Right atrium auricular region (tissue), 2 donors: ENCODE data around the gene TCL1B. TPM values are rescaled to one million over a fixed set of nuclear protein-coding genes. Genes with fewer than 3 reads are reported as not detected.

ENCODE experiments used
- DNase-seq: peaks from one replicate; pipeline ENCODE4 v3.0.0-alpha.2; 2019; ENCODE audit warnings: low spot score
- H3K27ac ChIP-seq, 2 donors: fragments of 200-600 bp; sonication (generic); 1 replicate in 1 of 2; 2 replicates in 1 of 2; pipeline ENCODE4 v1.5.1; 2016 to 2019
- H3K27me3 ChIP-seq, 2 donors: fragments of 200-600 bp; sonication (generic); one replicate each; pipeline versions ENCODE4 v1.5.1 to v1.6.0; 2017 to 2019
- H3K36me3 ChIP-seq: fragments of 200-600 bp; sonication (generic); one replicate; pipeline ENCODE4 v1.5.1; 2016
- H3K4me1 ChIP-seq, 2 donors: fragments of 200-600 bp; sonication (generic); one replicate each; pipeline versions ENCODE4 v1.5.1 to v1.6.0; 2017 to 2019
- H3K4me3 ChIP-seq, 2 donors: fragments of 200-600 bp; sonication (generic); 1 replicate in 1 of 2; 2 replicates in 1 of 2; pipeline ENCODE4 v1.5.1; 2017 to 2019; ENCODE audit warnings: mild to moderate bottlenecking in 1 of 2, moderate library complexity in 1 of 2
- H3K9me3 ChIP-seq, 2 donors: fragments of 200-600 bp; sonication (generic); one replicate each; pipeline ENCODE4 v1.5.1; 2019
- total RNA-seq, 2 donors: library from RNA; depleted of rRNA; stranded (reverse); fragments of >200 nt; gene quantifications; one replicate each; pipeline ENCODE4 v1.1.0, GENCODE V29; 2016
- TF ChIP-seq, protein P1 (sequence below), 2 donors: fragments of 200-600 bp; sonication (generic); IDR thresholded peaks; one replicate each; pipeline ENCODE4 v1.5.1; 2019; ENCODE audit warnings: antibody characterized with exemption in 2 of 2

Gene TCL1B
- total RNA-seq, 2 donors from 2014 or later: not detected

DNA sequence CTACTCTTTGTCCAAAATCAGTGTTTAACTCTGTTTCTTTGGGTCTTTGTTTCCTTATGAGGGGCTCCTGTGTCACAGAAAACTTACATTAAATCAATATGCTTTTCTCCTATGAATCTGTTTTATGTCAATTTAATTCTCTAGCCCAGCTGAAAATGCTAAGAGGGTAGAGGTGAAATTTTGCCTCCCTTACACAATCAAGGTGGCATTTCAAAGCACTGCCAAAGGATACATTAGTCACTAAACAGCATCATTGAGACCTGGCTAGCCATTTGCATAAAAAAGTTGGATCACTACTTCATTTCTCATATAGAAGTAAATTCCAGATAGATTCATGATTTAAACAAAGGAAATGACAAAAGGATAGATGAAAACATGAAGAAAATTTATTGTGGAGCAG, 12.1 kb downstream of the TCL1B start:
- no peak overlapping the region for H3K27ac ChIP-seq
- no peaks in the 10 kb centered on the region for H3K36me3 ChIP-seq
- no peak for DNase-seq
- H3K27me3 ChIP-seq: no peaks in the 10 kb centered on the region
- TF ChIP-seq, protein P1, sequence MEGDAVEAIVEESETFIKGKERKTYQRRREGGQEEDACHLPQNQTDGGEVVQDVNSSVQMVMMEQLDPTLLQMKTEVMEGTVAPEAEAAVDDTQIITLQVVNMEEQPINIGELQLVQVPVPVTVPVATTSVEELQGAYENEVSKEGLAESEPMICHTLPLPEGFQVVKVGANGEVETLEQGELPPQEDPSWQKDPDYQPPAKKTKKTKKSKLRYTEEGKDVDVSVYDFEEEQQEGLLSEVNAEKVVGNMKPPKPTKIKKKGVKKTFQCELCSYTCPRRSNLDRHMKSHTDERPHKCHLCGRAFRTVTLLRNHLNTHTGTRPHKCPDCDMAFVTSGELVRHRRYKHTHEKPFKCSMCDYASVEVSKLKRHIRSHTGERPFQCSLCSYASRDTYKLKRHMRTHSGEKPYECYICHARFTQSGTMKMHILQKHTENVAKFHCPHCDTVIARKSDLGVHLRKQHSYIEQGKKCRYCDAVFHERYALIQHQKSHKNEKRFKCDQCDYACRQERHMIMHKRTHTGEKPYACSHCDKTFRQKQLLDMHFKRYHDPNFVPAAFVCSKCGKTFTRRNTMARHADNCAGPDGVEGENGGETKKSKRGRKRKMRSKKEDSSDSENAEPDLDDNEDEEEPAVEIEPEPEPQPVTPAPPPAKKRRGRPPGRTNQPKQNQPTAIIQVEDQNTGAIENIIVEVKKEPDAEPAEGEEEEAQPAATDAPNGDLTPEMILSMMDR (IDR thresholded peaks at IDR 0.05): no peak
- H3K9me3 ChIP-seq: no peaks in the 10 kb centered on the region
- no peaks in the 10 kb centered on the region for H3K4me1 ChIP-seq
- no peak overlapping the region for H3K4me3 ChIP-seq

DNA sequence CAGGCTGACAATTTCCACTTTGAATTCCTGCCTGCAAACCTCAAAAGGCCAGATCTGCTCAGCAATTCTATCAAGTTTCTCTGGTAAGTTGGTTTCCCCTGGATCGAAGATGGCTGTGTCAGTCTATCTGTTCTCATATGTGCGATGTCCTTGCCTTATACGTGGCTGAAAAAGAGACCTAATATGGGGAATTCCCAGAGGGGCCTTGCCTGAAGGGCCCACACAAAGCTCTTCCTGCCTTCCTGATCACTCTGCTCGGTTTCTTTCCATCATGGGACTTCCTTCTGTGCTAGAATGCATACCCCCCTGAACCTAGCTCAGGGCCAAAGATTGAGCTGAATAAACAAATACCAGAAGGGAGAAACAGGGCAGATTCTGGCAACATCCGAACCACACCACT, 13.2 kb downstream of the TCL1B start:
- Histone ChIP-seq H3K27me3 (no peaks in the 10 kb centered on the region), H3K4me1 (no peaks in the 10 kb centered on the region), H3K9me3 (no peaks in the 10 kb centered on the region), H3K36me3 (no peaks in the 10 kb centered on the region), H3K4me3 (no peak overlapping the region), H3K27ac (no peak overlapping the region)
- DNase-seq: no peak
- TF ChIP-seq, protein P1 (IDR thresholded peaks at IDR 0.05): no peak

DNA sequence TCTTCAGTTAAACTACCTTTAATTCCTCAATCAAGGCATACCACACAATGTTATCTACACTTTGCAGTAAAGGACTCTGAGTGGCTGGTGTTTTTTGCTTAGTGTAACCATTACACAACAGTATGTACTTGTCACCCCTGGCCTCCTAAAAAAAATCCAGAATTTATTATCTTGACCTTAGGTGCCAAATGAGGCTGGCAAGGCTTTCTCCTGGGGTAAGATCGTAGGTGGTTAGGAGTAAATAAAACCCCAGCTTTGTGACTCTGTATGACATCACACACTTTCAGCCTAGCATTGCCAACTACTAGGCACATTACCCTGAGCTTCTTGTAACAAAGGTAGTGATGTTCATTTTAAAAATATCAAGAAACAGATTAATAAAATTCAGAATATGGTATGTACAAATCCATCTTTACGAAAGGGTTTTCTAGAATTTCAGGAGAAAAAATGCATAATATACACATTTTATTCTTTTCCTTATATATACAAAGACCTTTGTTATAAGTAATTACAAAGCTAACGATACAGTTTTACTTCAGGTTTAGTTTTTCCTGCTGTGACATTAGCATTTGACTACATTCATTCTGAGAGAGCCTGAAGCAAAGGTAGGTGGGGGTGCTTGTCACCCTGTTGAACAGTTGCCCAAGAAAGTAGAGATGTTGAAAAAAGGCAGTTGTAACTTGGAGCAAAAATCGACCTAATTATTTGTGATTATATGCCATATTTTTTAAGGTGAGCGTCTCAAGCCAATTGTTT, 14.2 kb downstream of the TCL1B start:
- Histone ChIP-seq H3K36me3 (no peaks in the 10 kb centered on the region), H3K27ac (no peak overlapping the region), H3K4me3 (no peak overlapping the region), H3K9me3 (no peaks in the 10 kb centered on the region), H3K4me1 (no peaks in the 10 kb centered on the region), H3K27me3 (no peaks in the 10 kb centered on the region)
- TF ChIP-seq, protein P1 (IDR thresholded peaks at IDR 0.05): no peak
- DNase-seq: no peak

DNA sequence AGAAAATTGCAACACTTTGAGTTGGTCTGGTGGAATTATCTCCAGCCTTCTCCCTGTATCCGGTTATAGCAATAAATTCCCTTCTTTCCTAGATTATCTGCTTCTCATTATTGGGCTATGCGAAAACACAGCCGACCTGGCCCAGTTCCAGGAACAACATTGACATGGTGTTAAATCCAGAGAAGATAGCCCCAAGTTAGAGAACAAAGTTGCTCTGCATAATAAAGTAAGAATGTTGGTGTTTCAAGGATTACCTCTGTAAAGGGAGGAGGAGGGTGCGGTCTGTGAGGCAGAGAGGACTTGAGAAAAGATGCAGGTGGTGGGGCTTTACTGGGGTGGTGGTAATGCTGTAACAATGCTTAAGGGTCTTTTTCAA, 15.6 kb downstream of the TCL1B start:
- Histone ChIP-seq H3K4me1 (no peaks in the 10 kb centered on the region), H3K4me3 (no peak overlapping the region), H3K27me3 (no peaks in the 10 kb centered on the region), H3K36me3 (no peaks in the 10 kb centered on the region), H3K9me3 (no peaks in the 10 kb centered on the region), H3K27ac (no peak overlapping the region)
- no peak for DNase-seq
- TF ChIP-seq, protein P1 (IDR thresholded peaks at IDR 0.05): no peak

DNA sequence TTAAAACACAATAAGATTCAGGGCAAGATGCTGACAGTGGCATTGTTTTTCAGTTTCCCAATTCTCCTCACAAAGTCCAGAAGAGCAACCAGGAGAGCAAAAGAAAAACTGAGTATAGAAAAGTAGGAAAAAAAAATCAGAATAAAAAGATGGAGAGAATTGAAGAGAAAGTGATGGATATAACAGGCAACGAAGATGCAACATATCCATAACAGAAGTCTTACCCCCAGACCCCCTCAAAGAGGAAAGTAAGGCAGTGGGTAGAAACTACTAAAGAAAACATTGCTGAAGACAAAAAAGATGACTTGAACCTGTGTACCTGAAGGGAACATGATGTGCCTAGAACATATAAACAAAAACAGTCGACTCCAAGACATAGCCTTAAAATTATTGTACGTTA, 17.1 kb downstream of the TCL1B start:
- no peak overlapping the region for H3K4me3 ChIP-seq
- H3K27ac ChIP-seq: no peak overlapping the region
- H3K36me3 ChIP-seq: no peaks in the 10 kb centered on the region
- no peak for DNase-seq
- TF ChIP-seq, protein P1 (IDR thresholded peaks at IDR 0.05): no peak
- no peaks in the 10 kb centered on the region for H3K9me3 ChIP-seq
- H3K4me1 ChIP-seq: no peaks in the 10 kb centered on the region
- peaks cover 0 to 4% of the 10 kb centered on the region in 2 donors for H3K27me3 ChIP-seq

DNA sequence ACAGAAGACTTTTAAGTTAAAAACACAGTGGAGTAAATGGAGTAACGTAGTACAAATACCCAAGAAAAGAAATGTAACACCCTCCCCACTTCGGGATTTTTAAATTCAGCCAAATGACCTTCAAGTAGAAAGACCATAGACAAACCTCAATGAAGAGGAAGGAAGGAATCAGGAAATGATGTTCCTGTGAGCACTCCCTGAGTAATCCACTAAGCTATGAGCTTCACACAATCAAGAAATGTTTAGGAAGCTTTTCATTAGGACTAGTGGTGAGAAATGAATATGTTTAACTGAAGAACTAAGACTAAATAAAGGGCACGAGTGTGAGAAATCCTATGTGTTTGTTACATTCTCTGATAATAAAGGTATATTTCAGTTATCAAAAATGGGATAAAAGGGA, 17.6 kb downstream of the TCL1B start:
- TF ChIP-seq, protein P1 (IDR thresholded peaks at IDR 0.05): no peak
- Histone ChIP-seq H3K27me3 (peaks cover 0 to 4% of the 10 kb centered on the region in 2 donors), H3K4me3 (no peak overlapping the region), H3K9me3 (no peaks in the 10 kb centered on the region), H3K36me3 (no peaks in the 10 kb centered on the region), H3K27ac (no peak overlapping the region), H3K4me1 (no peaks in the 10 kb centered on the region)
- DNase-seq: no peak
